Activated CD4-positive, alpha-beta T cell treated with anti-CD3 and anti-CD28 coated beads, Interleukin-2, amount 50 U/mL, for 48 hours (primary cell): ENCODE data around the gene SLCO3A1.

ENCODE experiments used
- DNase-seq, 2 experiments: peaks; one replicate each; pipeline ENCODE4 v3.0.0-alpha.2; 2020

Gene SLCO3A1

DNA sequence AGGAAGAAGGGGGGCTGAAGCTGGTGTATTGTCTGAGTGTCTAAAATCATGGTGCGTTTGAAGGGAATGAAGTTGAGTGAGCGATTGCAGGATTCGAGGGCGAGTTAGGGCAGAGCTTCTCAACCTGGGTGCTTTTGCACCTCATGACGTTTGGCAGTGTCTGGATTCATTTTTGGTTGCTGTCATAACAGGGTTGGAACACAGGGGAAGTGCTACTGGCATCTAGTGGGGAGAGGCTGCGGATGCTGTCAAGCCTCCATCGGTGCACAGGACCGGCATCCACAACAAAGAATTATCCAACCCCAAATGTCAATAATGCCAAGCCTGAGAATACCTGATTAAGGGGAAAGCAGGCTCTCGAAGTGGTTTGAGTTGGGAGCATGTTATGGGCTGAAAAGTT lies 120.0 kb downstream of the SLCO3A1 start:
- no peak for DNase-seq

DNA sequence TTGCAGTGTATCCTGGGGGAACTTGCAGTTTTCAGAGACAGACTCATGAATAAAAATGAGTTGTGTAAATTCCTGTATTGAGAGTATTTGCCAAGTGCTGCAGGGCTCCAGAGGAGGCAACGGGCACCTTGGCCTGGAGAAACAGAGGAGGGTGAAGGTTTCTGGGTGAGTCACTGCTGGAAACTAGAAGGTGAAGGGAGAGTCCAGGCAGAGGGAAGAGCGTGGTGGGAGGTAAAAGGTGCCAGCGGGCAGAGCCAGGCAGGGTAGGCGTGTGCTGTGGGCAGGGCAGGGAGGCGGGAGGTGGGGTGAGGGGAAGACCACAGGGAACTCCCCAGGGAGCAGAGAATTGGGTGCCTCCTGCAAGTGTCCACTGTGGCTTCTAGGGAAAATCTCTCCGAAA lies 120.8 kb downstream of the SLCO3A1 start:
- no peak for DNase-seq

DNA sequence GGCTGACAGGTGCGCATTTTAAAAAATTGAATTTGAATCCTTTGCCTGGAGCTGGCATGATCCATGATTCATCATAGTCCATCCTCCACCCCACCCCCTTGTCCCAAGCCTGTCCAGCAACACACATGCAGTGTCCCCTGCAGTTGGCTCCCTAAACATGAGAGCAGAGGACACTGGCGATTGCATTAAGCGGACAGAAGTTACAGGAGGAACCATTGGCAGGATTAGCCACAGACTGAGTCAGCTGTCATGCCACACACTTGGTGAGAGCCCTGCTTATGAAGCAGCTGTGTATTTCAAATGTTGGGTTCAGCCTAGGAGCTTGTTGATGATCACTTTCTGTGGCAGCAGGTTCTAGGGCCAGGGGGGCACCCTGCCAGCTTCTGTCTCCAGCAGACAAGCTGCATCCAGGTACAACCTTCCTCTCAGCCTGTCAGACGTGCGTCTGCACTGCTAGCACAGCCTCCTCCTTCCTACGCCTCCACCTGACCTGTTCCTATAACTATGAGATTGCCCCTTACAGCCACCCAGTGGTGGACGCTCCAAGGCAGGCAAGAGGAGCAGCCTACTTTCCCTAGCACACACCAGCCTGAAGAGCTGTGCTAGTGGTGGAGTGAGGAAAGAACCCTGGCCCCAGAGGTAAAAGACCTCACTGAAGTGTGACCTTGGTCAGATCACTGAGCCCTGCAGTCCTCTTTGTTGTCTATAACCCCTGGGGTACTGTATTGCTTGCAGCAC lies 121.9 kb downstream of the SLCO3A1 start:
- no peak for DNase-seq

DNA sequence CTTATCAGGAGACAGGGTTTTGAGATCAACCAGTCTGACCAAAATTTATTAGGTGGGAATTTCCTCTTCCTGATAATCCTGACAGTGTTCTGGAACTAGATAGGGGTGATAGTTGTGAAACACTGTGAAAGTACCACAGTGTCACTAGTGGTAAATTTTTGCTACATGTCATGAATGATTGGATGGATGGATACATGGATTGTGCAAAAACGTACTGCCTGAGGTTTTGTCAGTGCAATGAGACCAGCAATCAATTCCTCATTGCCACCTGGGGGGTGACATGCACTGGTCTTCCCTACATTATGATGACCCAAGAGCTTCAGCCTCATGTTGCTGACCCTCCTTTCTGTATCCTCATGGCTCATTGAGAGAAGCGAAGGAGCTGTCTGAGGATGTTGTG lies 123.5 kb downstream of the SLCO3A1 start:
- no peak for DNase-seq

DNA sequence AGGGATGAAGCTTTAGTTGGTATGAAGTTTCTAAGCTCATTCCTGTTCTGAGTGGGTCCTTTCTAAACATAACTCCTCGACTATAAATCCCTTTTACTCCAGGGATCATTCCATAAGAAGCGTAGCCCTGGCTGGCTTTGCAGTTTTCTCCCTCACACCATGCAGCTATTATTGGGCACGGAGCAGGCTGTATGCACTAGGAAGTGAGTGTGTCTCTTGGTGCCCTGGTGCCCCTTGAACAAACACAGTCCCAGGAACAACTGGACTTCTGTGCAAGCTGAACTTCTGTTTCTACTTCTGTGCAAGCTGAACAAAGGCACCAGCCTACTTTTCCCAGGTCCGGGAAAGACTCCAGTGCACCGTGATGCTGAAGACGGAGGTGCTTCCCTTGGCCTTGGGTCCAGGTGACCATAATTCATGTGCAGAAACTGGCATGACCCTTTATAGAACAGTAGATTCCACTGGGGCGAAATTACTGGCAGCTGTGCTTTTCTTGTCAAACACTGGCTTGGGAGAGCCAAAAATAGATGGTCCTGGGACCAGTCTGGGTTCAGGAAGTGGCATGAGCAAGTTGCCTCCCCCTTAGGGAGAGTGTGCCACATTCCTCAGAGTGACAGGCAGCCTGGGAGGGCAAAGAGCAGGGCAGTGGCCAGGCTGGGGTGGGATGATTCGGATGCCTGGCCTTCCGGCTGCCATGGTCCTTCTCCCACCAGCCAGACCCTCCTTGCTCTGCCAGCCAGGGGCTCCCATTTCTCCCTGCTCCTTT lies 127.2 kb downstream of the SLCO3A1 start:
- no peak for DNase-seq

DNA sequence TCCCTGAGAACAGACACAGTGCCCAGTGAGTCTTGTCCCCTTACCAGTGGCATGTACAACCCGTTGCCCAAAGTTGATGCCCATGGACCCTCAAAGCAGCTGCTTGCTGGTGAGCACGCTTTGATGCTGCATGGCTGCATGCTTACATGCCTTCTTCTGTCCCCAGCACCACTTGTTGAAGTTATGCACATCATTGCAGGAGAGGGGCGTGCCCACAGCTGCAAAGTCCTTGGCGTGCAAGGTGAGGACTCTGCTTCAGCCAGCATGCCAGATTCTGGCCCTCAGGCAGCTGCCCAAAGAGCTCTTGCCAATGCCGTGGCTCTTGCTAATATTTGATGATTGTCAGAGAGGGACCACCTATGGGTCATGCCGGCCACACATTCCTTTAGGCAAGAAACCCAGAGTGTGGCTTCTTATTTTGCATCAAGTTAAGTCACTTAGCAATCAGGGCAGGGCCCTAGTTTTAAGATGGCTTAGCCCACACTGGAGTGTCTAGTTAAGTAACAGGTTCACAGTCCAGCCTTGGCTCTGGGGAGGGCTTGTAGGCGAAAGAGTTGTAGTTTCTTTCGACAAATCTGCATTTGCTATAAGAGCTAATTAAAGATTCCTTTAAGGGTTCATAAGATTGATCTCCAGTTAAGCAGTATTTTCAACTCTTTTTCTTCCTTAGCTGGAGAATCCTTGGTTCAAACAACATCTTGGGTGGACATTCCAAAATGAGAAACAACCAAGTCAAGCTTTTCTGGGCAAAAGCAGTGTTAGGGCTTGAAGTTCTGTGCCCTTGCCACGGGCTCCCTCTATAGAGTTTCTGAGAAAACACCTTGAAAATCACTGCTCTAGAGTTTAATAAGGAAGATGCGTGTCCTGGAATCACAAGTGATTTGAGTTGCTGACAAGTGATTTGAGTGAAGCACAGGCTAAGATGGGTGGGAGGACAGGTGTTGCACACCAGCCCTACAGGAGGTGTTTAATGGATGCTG lies 128.6 kb downstream of the SLCO3A1 start:
- DNase-seq, result no peak

DNA sequence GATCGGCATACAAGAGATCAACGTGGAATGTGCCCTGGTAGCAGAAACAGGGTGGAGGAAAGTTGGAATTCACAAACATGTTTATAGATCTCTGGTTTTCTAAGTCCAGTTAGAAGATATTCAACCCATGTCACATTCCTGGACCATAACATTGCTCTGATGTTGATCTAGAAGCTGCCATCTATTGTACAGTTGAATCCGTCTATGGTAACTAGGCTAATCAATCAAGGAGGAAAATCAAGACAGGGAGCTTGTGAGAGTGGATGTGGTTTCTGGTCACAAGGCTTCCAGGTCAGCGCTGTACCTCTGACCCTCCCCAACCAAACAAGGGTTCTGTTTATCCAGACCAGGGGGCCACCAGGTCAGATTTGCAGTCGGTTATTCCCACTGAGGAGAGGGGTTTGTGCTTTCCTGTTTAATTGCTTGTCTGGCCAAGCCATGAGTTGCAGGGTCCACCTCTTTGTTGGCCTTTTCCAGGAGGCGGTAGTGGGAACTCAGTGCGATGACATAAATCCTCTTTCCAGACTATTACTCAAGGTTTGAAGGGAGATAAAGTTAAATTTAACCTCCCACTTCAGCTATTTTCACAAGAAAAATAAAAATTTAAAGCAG lies 130.3 kb downstream of the SLCO3A1 start:
- no peak for DNase-seq

DNA sequence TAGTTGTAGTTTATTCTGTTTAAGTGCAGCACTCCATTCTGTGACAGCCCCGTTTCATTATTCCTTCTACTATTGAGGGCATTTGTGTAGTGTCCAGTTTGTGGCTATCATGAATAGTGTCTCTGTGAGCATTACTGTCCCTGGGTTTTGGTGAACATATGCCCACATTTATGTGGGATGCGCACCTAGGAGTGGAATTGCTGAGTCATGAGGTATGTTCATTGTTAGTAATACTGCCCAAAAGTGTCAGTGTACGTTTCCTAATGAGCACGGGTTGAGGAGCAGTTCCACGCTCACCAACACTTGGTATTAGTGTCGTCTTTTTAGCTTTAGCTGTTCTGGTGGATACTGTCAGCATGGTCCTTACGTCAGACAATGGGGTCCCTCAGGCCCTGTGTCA lies 131.8 kb downstream of the SLCO3A1 start:
- no peak for DNase-seq

DNA sequence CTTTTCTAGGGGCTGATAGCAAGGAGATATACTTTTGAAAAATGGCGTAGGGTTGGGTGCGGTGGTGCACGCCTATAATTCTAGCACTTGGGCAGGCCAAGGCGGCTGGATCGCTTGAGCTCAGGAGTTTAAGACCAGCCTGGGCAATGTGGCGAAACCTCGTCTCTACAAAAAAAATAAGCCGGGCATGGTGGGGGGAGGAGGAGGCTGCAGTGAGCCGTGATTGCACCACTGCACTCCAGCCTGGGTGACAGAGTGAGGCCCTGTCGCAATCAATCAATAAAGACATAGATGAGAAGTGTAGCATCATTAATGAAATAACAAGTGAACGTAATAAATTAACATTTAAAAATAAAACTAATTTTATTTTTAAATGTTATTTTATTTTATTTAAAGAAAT lies 134.6 kb downstream of the SLCO3A1 start:
- no peak for DNase-seq

DNA sequence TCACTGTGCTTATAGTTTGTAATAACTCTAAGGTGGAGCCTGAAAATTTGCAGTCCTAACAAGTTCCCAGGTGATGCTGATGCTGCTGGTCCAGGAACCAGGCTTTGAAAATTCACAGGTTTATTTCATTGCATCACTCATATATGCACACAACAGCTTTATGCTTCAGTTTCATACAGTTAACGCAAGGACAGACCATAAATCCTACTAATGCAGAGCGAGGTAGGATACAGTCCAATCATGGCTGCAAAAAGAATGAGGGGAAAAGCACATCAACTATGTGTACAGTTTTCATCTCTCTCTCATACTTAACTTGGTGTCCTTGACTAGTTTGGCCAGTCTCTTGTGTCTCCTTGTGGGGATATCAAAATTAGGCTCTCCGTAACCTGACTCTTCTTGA lies 135.1 kb downstream of the SLCO3A1 start:
- no peak for DNase-seq

DNA sequence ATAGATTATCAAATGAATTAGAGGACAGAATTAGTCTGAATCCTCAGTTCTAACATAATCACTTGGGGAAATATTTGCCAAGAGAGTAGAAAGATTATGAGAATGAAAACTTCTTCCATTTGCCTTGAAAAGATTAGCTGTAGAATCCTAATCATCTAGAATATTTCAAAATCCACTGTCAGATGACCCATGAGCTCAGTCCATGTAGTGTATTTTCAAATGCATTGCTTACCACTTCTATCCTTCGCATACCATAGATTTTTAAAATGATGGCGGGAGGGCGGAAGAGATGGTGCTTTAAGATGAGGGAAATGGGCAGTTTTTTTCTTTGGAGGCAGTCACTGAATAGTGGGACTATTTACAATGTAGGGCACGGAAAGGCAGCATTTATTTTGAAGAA lies 136.3 kb downstream of the SLCO3A1 start:
- DNase-seq, result no peak

DNA sequence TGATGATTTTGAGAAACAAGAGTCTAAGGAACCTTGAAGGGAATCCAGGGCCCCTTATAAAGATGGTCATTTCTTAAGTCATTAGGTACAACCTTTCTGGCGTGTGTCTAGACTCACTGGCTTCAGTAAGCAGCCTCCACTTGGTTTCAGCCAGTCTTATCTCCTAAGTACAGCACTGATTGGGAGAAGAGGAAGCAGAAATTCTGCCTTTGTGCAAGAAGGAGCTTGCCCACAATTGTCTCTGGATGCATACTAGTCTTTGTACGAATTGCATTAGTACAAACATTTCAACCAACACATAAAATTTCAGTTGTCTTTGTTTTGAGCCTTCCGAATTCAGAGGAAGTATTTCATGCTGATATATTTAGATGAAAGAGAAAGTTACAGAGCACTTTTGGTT lies 139.4 kb downstream of the SLCO3A1 start:
- no peak for DNase-seq

DNA sequence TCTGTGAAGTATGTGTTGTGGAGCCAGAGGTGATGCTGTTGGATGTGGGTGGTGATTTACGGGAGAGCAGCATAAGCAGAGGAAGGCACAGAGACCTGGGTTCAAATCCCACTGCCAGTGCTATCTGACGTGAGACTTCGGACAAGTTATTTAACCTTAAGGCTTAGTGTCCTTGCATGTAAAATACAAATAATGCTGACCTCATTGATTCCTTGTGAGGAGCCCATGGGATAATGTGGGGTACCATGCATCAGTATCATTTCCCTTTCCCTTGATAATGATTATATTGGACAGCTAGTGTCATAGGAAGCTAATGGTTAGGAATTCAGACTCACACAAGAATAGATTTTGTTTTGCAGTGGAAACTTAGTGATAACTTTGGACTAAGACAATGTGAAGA lies 141.6 kb downstream of the SLCO3A1 start:
- DNase-seq, result no peak

DNA sequence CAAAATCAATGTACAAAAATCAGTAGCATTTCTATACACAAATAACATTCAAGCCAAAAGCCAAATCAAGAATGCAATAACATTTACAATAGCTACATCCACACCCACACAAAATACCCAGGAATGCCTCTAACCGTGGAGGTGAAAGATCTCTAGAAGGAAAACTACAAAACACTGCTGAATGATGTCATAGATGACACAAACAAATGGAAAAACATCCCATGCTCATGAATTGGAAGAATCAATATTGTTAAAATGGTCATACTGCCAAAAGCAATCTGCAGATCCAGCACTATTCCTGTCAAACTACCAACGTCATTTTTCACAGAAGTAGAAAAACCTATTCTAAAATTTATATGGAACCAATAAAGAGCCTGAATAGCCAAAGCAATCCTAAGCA lies 143.7 kb downstream of the SLCO3A1 start:
- DNase-seq, result no peak

DNA sequence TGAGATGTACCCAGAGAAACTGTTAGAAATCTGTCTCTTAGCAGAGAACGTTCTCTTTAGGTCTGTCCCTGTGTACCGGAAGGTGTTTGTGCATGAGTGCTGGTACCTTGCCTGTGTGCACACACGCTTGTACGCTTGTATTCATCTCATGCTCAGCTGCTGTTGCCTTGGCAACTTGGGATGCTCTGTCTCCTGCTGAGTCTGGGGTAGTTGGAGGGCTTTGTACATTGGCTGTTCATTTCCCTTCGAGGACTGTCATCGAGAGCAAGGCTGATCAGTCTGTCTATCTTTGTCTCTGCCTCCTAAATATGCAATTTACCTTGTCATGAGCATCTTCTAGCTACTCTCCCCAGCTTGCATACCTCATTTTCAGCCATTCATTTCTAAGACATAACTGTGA lies 147.2 kb downstream of the SLCO3A1 start:
- DNase-seq, result no peak

DNA sequence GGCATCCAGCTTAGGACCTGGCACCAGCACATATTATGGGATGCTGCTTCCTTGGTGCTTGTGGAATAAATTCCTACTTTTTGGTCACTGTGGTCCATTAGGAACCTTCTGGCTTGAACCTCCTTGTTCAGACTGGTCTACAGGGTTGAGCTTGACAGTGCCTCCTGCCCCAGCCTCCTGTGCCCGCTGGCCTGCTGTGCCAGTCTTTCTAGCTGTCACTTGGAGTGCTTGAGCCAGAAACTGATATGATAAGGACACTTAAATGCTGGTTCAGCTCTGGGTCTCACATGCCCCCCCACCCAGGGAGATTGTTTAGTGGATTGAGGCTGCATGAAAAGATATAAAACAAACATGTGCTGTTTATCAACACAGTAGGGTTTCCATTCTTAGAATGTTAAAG lies 147.8 kb downstream of the SLCO3A1 start:
- no peak for DNase-seq

DNA sequence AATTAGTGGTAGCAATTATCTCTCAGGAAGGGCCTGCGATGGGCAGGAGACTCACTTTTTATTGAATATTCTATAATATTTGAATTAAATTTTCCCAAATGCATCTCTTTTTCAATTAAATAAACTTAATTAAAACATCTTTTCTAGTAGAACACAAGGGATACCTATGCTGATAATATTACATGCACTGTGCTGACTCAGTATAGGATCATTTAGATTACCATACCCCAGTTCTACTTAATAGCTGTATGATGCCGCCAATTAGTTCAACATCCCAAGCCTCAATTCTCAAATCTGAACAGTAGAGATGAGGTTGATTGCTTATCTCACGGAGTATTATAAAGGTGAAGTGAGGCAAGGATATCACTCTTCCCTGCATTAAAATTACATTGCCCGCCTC lies 149.2 kb downstream of the SLCO3A1 start:
- DNase-seq, result no peak

DNA sequence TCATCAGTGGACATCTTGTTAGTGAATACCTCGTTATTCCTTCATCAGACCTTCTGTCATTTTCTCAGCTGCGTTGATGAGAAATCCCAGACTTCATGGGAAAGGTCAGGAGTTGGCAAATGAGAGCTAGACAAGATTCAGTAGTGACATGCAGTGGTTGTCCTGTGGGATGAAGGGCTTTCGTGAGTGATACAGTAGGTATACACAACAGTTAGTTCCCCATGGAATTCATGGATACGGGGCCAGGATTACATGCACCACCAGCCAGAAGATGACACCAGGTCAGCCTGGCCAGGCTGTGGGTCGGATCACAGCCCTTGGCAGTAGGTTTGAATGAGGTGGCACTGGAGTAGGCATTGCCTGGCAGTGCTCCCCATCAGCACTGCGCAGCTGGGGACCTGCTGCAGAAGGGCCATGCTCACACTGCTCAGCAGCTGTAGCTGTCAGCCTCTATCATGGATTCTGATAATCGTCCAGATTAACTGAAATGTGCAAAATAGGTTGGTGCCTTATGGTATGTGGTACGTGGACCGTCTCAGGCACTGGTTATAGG lies 150.1 kb downstream of the SLCO3A1 start:
- no peak for DNase-seq

DNA sequence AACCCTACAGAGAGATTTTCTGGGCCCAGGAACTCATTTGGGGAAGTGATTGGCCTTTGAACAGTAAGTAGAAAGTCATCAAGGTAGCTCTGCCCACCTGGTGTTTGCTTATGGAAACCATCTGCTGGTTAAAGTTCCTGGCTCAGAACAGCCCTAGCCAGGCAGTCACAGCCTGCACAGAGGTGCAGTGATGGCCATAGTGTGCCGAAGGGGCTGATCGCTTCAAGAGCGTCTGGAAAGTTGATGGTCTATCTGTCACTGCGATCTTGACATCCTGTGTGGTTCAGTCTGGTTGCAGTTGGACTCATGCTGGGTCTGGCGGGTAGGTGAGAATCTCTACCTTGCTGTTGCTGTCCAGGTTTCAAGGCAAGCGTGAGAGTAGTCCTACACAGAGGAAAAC lies 151.6 kb downstream of the SLCO3A1 start:
- DNase-seq, result no peak

DNA sequence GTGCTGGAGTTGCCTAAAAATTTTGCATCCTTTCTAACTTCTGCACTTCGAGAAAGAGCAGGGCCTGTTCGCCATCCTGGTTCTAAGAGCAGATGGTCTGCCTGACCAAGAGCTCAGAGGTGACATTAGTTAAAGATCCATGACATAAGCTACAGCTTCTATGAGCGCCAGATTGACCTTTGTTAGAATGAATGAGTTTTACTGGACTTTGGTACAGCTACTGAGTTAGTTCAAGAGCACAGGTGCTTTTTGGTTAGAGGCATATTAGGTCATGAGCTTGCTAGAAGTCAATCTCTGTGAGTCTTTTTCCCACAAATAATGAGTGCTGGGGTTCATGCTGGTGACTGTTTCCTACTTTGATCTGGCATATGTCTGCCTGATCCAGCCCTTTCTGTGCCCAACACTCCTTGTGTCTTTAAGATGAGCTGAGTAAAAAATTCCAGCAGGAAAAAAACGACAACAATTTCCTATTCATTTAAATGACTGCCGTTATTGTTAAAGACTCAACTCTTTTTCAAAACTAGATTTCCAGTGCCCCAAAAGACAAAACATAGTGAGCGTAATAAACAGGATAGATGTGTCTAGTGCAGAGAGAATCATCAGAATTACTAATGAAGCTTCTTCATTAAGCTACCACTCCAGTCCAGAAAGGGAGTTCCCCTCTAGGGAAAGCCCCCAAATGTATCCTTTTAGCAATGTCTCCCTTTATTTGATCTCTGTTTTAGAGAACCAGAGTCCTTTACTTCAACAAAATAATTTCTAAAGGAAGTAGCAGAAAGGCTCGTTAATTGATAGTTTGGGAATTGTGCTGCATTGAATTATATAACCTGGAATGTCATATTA lies 152.9 kb downstream of the SLCO3A1 start:
- DNase-seq, result no peak

DNA sequence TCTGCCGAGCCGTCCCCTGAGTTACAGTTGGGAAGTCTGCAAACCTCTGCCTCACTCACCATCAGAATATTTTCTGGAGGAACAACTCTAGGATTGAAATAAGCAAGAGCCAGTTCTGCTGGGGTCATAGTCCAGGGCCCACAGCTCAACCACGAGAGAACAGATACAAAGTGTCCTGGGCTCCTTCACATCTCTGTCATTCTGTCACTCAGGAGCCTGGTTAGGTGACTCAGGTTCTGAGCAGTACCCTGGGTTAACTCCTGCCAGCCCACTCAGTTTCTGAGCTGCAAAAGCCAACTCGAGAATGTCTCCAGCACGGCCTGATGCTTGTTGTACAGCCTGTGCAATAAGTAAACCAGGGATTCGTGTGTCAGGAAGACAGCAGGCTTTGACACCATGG lies 155.7 kb downstream of the SLCO3A1 start:
- DNase-seq, result peak; percentile 26 to 51
